Fibroblast of lung (primary cell): Measurements from ENCODE around the gene HERPUD1. TPM values are rescaled to one million over a fixed set of nuclear protein-coding genes. Genes with fewer than 3 reads are reported as not detected.
"Not testable (repeated sequence)": the region's sequence is repeated elsewhere in the genome, so short reads cannot be mapped to it uniquely, and the experiment has no call there.

ENCODE experiments used
- DNase-seq, 2 donors: peaks; one replicate each; pipeline versions ENCODE4 v3.0.0 to v3.0.0-alpha.2; 2010; ENCODE audit warnings: low read depth in 2 of 2
- H2AFZ ChIP-seq: 2 replicates; pipeline ENCODE4 v1.5.1; 2012; ENCODE audit warnings: low read length, control low read depth, inconsistent platforms
- H3K27ac ChIP-seq: 2 replicates; pipeline ENCODE4 v1.5.1; 2011; ENCODE audit warnings: low read length, control low read depth; ENCODE audit not compliant: insufficient read depth
- H3K27me3 ChIP-seq: 2 replicates; pipeline ENCODE4 v1.5.1; 2011; ENCODE audit warnings: mild to moderate bottlenecking, low read length; ENCODE audit not compliant: control insufficient read depth, insufficient read depth
- H3K36me3 ChIP-seq: 2 replicates; pipeline ENCODE4 v1.5.1; 2011; ENCODE audit warnings: low read length; ENCODE audit not compliant: control insufficient read depth, insufficient read depth
- H3K4me1 ChIP-seq: 2 replicates; pipeline ENCODE4 v1.5.1; 2011; ENCODE audit warnings: low read length; ENCODE audit not compliant: control insufficient read depth, insufficient read depth; ENCODE audit errors: extremely low read depth
- H3K4me2 ChIP-seq: 2 replicates; pipeline ENCODE4 v1.5.1; 2011; ENCODE audit warnings: low read length, control low read depth; ENCODE audit not compliant: insufficient read depth; ENCODE audit errors: extremely low read depth
- H3K4me3 ChIP-seq, 4 experiments: fragments of 200-600 bp in 1 of 4; sonication (generic) in 1 of 4; replicated peaks in 1 of 4; 2 replicates each; pipeline ENCODE4 v1.5.1; 2011 to 2016; ENCODE audit warnings: low read length in 4 of 4, low read depth in 3 of 4, mild to moderate bottlenecking in 3 of 4, control low read depth in 2 of 4, inconsistent platforms in 1 of 4, mixed read lengths in 1 of 4; ENCODE audit not compliant: insufficient read depth in 1 of 4; ENCODE audit errors: control extremely low read depth in 1 of 4
- H3K79me2 ChIP-seq: 2 replicates; pipeline ENCODE4 v1.5.1; 2012; ENCODE audit warnings: mild to moderate bottlenecking, low read length, inconsistent platforms; ENCODE audit not compliant: control insufficient read depth, insufficient read depth
- H3K9ac ChIP-seq: 2 replicates; pipeline ENCODE4 v1.5.1; 2011; ENCODE audit warnings: mild to moderate bottlenecking, low read length, control low read depth; ENCODE audit not compliant: insufficient read depth
- H3K9me3 ChIP-seq: 2 replicates; pipeline ENCODE4 v1.5.1; 2012; ENCODE audit warnings: low read depth, low read length; ENCODE audit not compliant: control insufficient read depth, insufficient read depth
- H4K20me1 ChIP-seq: 2 replicates; pipeline ENCODE4 v1.5.1; 2011; ENCODE audit warnings: low read length; ENCODE audit not compliant: control insufficient read depth, insufficient read depth; ENCODE audit errors: extremely low read depth
- CTCF ChIP-seq, 2 donors: IDR thresholded peaks in 1 of 2; conservative IDR thresholded peaks in 1 of 2; 1 replicate in 1 of 2; 2 replicates in 1 of 2; pipeline ENCODE4 v1.5.1; 2011 to 2012; ENCODE audit warnings: low read length in 2 of 2, control low read depth in 1 of 2, inconsistent platforms in 1 of 2, low read depth in 1 of 2, mild to moderate bottlenecking in 1 of 2
- EZH2 ChIP-seq: IDR thresholded peaks from 2 replicates; pipeline ENCODE4 v1.5.1; 2012; ENCODE audit warnings: low read length, control low read depth, mild to moderate bottlenecking; ENCODE audit errors: missing control alignments
- polyA plus RNA-seq, 2 donors: library from polyadenylated mRNA; depleted of rRNA in 1 of 2; stranded (reverse) in 1 of 2; unstranded in 1 of 2; fragments of >200 nt; gene quantifications; 2 replicates each; pipeline ENCODE4 v1.2.1, GENCODE V29; 2011 to 2012; ENCODE audit warnings: missing spikeins in 1 of 2
- total RNA-seq: library from RNA; depleted of rRNA; stranded (reverse); fragments of >200 nt; gene quantifications from 2 replicates; pipeline ENCODE4 v1.2.1, GENCODE V29; 2014

The HERPUD1 gene
- total and polyA plus RNA-seq, 2 donors (not counting 1 experiment from before 2014, with no cell fraction given), result 117 to 199 TPM

GRCh38 chr16:56985288-56985961 is 53.5 kb downstream of the HERPUD1 start:
- TF ChIP-seq EZH2, result no peak
- TF ChIP-seq CTCF (conservative IDR thresholded peaks at IDR 0.05 in 1 of 2, IDR thresholded peaks at IDR 0.05 in 1 of 2; ENCODE audit: low read depth in 1 of 2, low read length in 2 of 2), result no peak
- H3K27ac ChIP-seq, result peak overlapping the region; percentile 55
- H3K4me2 ChIP-seq, result peak overlapping the region; percentile 42
- no peaks in the 10 kb centered on the region for H4K20me1 ChIP-seq
- no peaks in the 10 kb centered on the region for H3K27me3 ChIP-seq
- peaks cover 19% of the 10 kb centered on the region for H3K79me2 ChIP-seq
- no peaks in the 10 kb centered on the region for H3K9me3 ChIP-seq
- H3K4me1 ChIP-seq, result peaks cover 12% of the 10 kb centered on the region
- H2AFZ ChIP-seq, result peak overlapping the region; percentile 27
- DNase-seq, result peak; percentile 88
- H3K9ac ChIP-seq, result no peak overlapping the region
- H3K4me3 ChIP-seq, result no peak overlapping the region
- H3K36me3 ChIP-seq, result peaks cover 2% of the 10 kb centered on the region

- no peaks in the 10 kb centered on the region for H4K20me1 ChIP-seq
- peak overlapping the region; percentile 27 for H2AFZ ChIP-seq
- peaks cover 24% of the 10 kb centered on the region for H3K79me2 ChIP-seq
- H3K36me3 ChIP-seq, result peaks cover 2% of the 10 kb centered on the region
- no peak for DNase-seq
- no peaks in the 10 kb centered on the region for H3K9me3 ChIP-seq
- no peak overlapping the region for H3K9ac ChIP-seq
- peak overlapping the region; percentile 55 for H3K27ac ChIP-seq
- H3K4me2 ChIP-seq, result no peak overlapping the region
- no peaks in the 10 kb centered on the region for H3K27me3 ChIP-seq
- H3K4me3 ChIP-seq, result no peak overlapping the region
- H3K4me1 ChIP-seq, result peaks cover 16% of the 10 kb centered on the region
- TF ChIP-seq EZH2 (no peak), CTCF (conservative IDR thresholded peaks at IDR 0.05 in 1 of 2, IDR thresholded peaks at IDR 0.05 in 1 of 2; ENCODE audit: low read depth in 1 of 2, low read length in 2 of 2) (no peak)
These were observed 54.0 kb downstream of the HERPUD1 start for GRCh38 chr16:56985962-56986360.

DNA sequence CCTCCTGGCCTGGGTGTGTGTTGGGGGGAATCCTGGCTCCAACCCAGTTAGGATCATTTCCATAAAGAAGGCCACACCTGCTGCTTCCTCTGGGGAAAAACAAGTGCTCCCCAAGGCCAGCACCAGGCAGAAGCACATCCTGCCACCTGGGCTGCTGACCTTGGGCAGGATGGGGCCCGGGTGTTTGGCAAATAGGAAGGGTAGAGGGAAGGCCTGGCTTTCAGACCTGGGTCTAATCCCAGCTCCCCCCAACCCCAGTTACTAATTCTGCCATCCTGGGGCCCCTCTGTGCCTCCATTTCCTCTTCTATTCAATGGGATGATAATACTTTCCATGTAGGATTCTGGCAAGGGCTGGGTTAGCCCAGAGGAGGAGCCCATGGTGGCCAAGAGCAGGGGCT is 54.4 kb downstream of the HERPUD1 start:
- DNase-seq, result no peak
- peak overlapping the region; percentile 55 for H3K27ac ChIP-seq

GRCh38 chr16:56986908-56987307 is 55.0 kb downstream of the HERPUD1 start:
- H3K36me3 ChIP-seq, H3K27ac ChIP-seq, DNase-seq, H3K9me3 ChIP-seq, H2AFZ ChIP-seq, H3K4me2 ChIP-seq, H3K9ac ChIP-seq, H3K27me3 ChIP-seq, H4K20me1 ChIP-seq, H3K4me3 ChIP-seq: not testable (repeated sequence)
- Histone ChIP-seq H3K79me2 (peaks cover 30% of the 10 kb centered on the region), H3K4me1 (peaks cover 20% of the 10 kb centered on the region)

More for the DNA sequence above, 54.4 kb downstream of the HERPUD1 start:
- Histone ChIP-seq H3K79me2 (peaks cover 26% of the 10 kb centered on the region), H3K4me1 (peaks cover 18% of the 10 kb centered on the region), H4K20me1 (no peaks in the 10 kb centered on the region), H3K4me3 (no peak overlapping the region), H3K9me3 (no peaks in the 10 kb centered on the region), H3K9ac (no peak overlapping the region), H3K36me3 (peaks cover 2% of the 10 kb centered on the region), H3K4me2 (no peak overlapping the region), H2AFZ (no peak overlapping the region), H3K27me3 (no peaks in the 10 kb centered on the region)
- TF ChIP-seq CTCF (conservative IDR thresholded peaks at IDR 0.05 in 1 of 2, IDR thresholded peaks at IDR 0.05 in 1 of 2; ENCODE audit: low read depth in 1 of 2, low read length in 2 of 2) (no peak), EZH2 (no peak)
